Dendritic cell treated with granulocyte-macrophage colony-stimulating factor and Interleukin-4, amounts not matched to agents 40 ng/mL and 50 ng/mL, for 4 days (primary cell): Measurements from ENCODE around the gene ZNF180.
A peak's percentile ranks its signal among the peaks of the same experiment; 100 is the strongest.
"Not testable (repeated sequence)": the region's sequence is repeated elsewhere in the genome, so short reads cannot be mapped to it uniquely, and the experiment has no call there.

ENCODE experiments used
- H3K27ac Mint-ChIP-seq: one replicate; pipeline ENCODE4 v1.8.0; 2022; ENCODE audit warnings: mild to moderate bottlenecking, mixed read lengths
- H3K27me3 Mint-ChIP-seq: one replicate; pipeline ENCODE4 v1.8.0; 2022; ENCODE audit warnings: mild to moderate bottlenecking, mixed read lengths
- H3K36me3 Mint-ChIP-seq: one replicate; pipeline ENCODE4 v1.8.0; 2022; ENCODE audit warnings: low read depth, mixed read lengths
- H3K4me1 Mint-ChIP-seq: one replicate; pipeline ENCODE4 v1.8.0; 2022; ENCODE audit warnings: low read depth, mixed read lengths
- H3K4me3 Mint-ChIP-seq: one replicate; pipeline ENCODE4 v1.8.0; 2022; ENCODE audit warnings: mild to moderate bottlenecking, moderate library complexity, mixed read lengths
- H3K9me3 Mint-ChIP-seq: one replicate; pipeline ENCODE4 v1.8.0; 2022; ENCODE audit warnings: mixed read lengths
- intact Hi-C: fragments of 100-400 bp; cut with micrococcal nuclease; formaldehyde crosslinking; loops from one replicate; pipeline ENCODE4 v1.15.0; 2022

The ZNF180 gene

DNA sequence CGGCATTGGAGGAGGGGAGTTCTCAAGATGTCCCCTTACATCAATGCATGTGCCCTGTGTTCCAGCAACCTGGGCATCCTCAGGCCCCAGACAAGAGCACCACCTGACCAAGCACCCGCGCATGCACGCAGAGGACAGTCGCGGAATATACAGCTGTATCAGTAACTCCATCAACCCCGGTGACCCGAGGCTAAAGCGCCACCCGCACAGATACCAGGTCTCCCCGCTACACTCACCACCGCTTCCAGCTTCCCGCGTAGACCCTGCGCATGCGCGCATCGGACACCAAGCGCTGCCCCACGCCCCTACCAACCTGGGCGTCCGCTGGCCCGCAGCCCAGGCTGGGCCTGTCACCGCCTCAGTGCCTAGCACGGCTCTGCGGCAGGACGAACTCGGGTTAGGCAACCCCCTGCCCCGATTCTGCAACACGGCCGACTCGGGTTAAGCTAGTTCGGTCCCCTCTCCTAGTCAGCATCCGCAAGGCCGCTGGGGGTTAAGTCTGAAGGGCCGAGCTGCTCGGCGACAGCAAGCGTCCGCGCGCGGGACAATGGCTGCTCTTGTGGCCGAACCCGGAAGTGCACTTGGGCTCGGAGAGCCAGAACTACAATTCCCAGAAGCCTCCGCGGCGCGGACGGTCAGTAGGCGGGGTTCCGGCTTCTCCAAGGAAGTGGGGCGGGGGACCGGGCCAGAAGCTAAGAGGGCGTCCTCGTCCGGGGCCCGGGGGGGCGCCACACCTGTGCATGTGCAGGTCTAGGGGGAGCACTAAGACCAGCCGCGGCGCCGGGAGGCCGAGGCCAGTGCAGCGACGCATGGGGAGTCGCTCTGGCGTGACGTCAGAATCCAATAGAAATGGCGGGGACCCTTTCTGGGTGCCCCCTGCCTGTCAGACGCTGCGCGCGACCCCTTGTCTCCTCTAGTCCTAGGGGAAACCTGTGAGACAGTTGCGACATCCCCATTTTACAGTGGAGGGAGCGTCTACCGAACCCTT lies at the start of gene ZNF180:
Gene ZNF180, minus strand, starts transcription at position 561 of the 988 bp plus-strand sequence. CDS start 3,188 bp downstream, outside the sequence.
- peaks cover 20% of the 10 kb centered on the region for H3K27me3 Mint-ChIP-seq
- H3K9me3 Mint-ChIP-seq, result peaks cover 60% of the 10 kb centered on the region
- intact Hi-C loops, result loop anchor here (10.0 kb wide), 1 partner anchor 95 kb away; the partner anchor contains the start of gene ZNF285

DNA sequence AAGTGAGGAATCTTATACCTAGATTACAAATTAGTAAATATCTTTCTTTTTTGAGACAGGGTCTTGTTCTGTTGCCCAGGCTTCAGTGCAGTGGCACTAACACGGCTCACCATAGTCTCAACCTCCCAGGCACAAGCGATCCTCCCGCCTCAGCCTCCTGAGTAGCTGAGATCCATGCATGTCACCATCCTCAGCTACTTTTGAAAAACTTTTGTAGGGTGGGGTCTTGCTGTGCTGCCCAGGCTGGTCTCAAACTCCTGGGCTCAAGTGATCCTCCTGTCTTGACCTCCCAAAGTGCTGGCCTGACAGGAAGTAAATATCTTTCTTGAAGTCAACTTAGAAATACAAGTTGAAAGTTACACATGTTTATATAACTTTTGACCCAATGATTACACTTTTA lies 49.2 kb upstream of the ZNF180 start:
- intact Hi-C loops, result no loop called here
- Mint-ChIP-seq H3K27ac (no peak overlapping the region), H3K36me3 (no peaks in the 10 kb centered on the region), H3K9me3 (no peaks in the 10 kb centered on the region), H3K27me3 (peaks cover 20% of the 10 kb centered on the region), H3K4me3 (no peak overlapping the region), H3K4me1 (no peaks in the 10 kb centered on the region)

More for the DNA sequence above, at the start of gene ZNF180:
- peak within 1 kb of the TSS; percentile 82 for H3K4me3 Mint-ChIP-seq
- peak within 1 kb of the TSS; percentile 90 for H3K27ac Mint-ChIP-seq
- H3K4me1 Mint-ChIP-seq, result peaks cover 35% of the 10 kb centered on the region
- H3K36me3 Mint-ChIP-seq, result peaks cover 62% of the 10 kb centered on the region

GRCh38 chr19:44548736-44549135 lies 48.4 kb upstream of the ZNF180 start:
- Mint-ChIP-seq H3K27ac (no peak overlapping the region), H3K9me3 (no peaks in the 10 kb centered on the region), H3K27me3 (peaks cover 24% of the 10 kb centered on the region), H3K4me1 (no peaks in the 10 kb centered on the region), H3K4me3 (no peak overlapping the region), H3K36me3 (no peaks in the 10 kb centered on the region)
- intact Hi-C loops, result no loop called here

- intact Hi-C loops, result no loop called here
- Mint-ChIP-seq H3K4me1 (no peaks in the 10 kb centered on the region), H3K36me3 (no peaks in the 10 kb centered on the region), H3K27ac (no peak overlapping the region), H3K9me3 (no peaks in the 10 kb centered on the region), H3K27me3 (peaks cover 20% of the 10 kb centered on the region), H3K4me3 (no peak overlapping the region)
Measured at GRCh38 chr19:44544031-44544430, 43.7 kb upstream of the ZNF180 start.

DNA sequence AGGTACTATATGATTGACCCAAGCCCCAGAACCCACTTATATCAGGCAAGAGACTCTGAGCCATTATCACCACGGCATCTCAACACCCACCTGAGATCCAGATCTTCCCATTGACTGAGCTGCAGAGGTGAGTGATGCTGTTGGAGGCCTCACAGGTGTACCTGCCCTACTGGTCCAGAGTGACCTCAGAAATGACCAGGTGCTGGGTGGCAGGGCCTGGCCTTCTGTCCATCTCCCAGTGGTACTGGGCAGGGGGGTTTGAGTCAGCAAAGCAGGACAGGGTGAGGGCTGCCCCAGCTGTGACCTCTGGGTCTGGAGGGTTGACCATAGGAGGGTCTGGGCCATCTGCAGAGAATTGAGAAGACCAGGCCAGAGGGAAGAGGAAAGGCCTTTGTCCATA lies 42.3 kb upstream of the ZNF180 start:
- intact Hi-C loops, result no loop called here
- Mint-ChIP-seq H3K27ac (no peak overlapping the region), H3K36me3 (no peaks in the 10 kb centered on the region), H3K4me3 (no peak overlapping the region), H3K27me3 (peaks cover 22% of the 10 kb centered on the region), H3K4me1 (no peaks in the 10 kb centered on the region), H3K9me3 (no peaks in the 10 kb centered on the region)

GRCh38 chr19:44540736-44541135 lies 40.4 kb upstream of the ZNF180 start:
- Mint-ChIP-seq H3K4me1 (no peaks in the 10 kb centered on the region), H3K9me3 (no peaks in the 10 kb centered on the region), H3K27ac (no peak overlapping the region), H3K4me3 (no peak overlapping the region), H3K36me3 (no peaks in the 10 kb centered on the region), H3K27me3 (peaks cover 21% of the 10 kb centered on the region)
- intact Hi-C loops, result no loop called here

DNA sequence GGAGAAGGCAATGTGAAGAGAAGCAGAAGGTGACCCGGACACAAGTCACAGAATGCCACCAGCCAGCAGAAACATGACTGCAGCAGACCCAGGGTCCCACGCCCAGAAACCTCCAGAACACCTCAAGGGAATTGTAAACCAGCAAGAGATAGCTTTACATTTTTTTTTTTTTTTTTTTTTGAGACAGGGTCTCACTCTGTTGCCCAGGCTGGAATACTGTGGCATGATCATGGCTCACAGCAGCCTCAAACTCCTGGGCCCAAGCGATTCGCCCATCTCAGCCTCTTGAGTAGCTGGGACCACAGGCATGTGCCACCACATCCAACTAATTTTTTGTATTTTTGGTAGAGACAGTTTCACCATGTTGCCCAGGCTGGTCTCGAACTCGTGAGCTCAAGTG lies 39.7 kb upstream of the ZNF180 start:
- Mint-ChIP-seq H3K4me3 (no peak overlapping the region), H3K27me3 (peaks cover 25% of the 10 kb centered on the region), H3K36me3 (no peaks in the 10 kb centered on the region), H3K4me1 (no peaks in the 10 kb centered on the region), H3K27ac (no peak overlapping the region), H3K9me3 (no peaks in the 10 kb centered on the region)
- intact Hi-C loops, result no loop called here

- intact Hi-C loops, result no loop called here
- H3K27me3 Mint-ChIP-seq, result peaks cover 26% of the 10 kb centered on the region
- no peaks in the 10 kb centered on the region for H3K9me3 Mint-ChIP-seq
- no peaks in the 10 kb centered on the region for H3K36me3 Mint-ChIP-seq
- H3K27ac Mint-ChIP-seq, result no peak overlapping the region
- H3K4me1 Mint-ChIP-seq, result no peaks in the 10 kb centered on the region
- H3K4me3 Mint-ChIP-seq, result no peak overlapping the region
Measured at GRCh38 chr19:44539236-44539826, 39.0 kb upstream of the ZNF180 start.

GRCh38 chr19:44535361-44535760 lies 35.0 kb upstream of the ZNF180 start:
- H3K27ac Mint-ChIP-seq, H3K4me3 Mint-ChIP-seq, intact Hi-C loops, H3K36me3 Mint-ChIP-seq, H3K9me3 Mint-ChIP-seq, H3K4me1 Mint-ChIP-seq: not testable (repeated sequence)
- H3K27me3 Mint-ChIP-seq, result peaks cover 18% of the 10 kb centered on the region

DNA sequence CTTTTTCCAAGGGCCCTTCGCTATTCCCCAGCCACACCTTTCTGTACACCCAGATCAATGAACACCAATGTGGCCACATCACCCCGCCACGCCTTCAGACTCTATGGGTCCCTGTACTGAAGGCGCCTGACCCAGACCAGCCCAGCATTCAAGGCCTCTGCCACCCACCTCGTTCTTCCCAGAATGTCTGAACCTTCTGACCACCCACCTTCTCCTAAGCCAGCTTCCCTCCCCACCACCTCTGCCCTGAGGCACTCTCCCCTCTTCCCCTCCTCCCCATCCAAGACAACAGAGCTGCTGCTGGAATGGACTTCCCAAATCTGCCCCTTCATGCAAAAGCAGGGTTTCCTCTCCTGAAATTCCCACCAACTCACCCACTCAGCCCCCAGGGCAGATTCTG lies 32.5 kb upstream of the ZNF180 start:
- Mint-ChIP-seq H3K9me3 (no peaks in the 10 kb centered on the region), H3K36me3 (no peaks in the 10 kb centered on the region), H3K4me1 (peaks cover 8% of the 10 kb centered on the region), H3K27me3 (peaks cover 17% of the 10 kb centered on the region), H3K4me3 (no peak overlapping the region), H3K27ac (no peak overlapping the region)
- intact Hi-C loops, result no loop called here

- Mint-ChIP-seq H3K36me3 (no peaks in the 10 kb centered on the region), H3K27ac (no peak overlapping the region), H3K4me3 (no peak overlapping the region), H3K27me3 (peaks cover 15% of the 10 kb centered on the region), H3K9me3 (no peaks in the 10 kb centered on the region), H3K4me1 (peaks cover 8% of the 10 kb centered on the region)
- intact Hi-C loops, result no loop called here
Measured at GRCh38 chr19:44530777-44531176, 30.5 kb upstream of the ZNF180 start.

DNA sequence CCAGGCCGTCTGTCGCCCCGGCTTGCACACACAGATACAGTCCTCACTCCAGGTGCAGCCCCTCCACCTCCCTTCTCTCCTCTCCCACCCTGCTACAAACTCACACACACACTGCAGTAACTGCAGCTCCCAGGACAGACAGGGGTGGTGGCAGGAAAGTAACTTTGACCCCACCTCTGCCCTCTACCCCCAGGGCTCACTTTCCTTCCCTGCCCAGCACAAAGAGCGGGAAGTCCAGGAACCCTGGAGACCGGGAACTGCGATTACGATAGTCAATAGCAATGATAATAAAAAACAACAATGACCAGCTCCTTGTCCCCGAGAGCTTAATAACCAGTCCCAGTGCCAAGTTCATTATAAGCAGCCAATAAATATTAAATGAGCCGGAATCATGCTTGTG lies 29.2 kb upstream of the ZNF180 start, which contains the start of gene CEACAM20:
Gene CEACAM20, minus strand, starts transcription at position 140 of the 400 bp plus-strand sequence. CDS start 166 bp downstream, outside the sequence.
- H3K9me3 Mint-ChIP-seq, result no peaks in the 10 kb centered on the region
- no peaks in the 10 kb centered on the region for H3K36me3 Mint-ChIP-seq
- intact Hi-C loops, result no loop called here
- no peak within 1 kb of the TSS for H3K27ac Mint-ChIP-seq
- H3K27me3 Mint-ChIP-seq, result peaks cover 10% of the 10 kb centered on the region
- no peak within 1 kb of the TSS for H3K4me3 Mint-ChIP-seq
- H3K4me1 Mint-ChIP-seq, result peaks cover 8% of the 10 kb centered on the region

GRCh38 chr19:44527554-44527953 lies 27.2 kb upstream of the ZNF180 start:
- Mint-ChIP-seq H3K36me3 (no peaks in the 10 kb centered on the region), H3K27ac (no peak overlapping the region), H3K4me3 (no peak overlapping the region), H3K4me1 (peaks cover 8% of the 10 kb centered on the region), H3K27me3 (peaks cover 8% of the 10 kb centered on the region), H3K9me3 (no peaks in the 10 kb centered on the region)
- intact Hi-C loops, result no loop called here

- no peak overlapping the region for H3K27ac Mint-ChIP-seq
- H3K36me3 Mint-ChIP-seq, result no peaks in the 10 kb centered on the region
- intact Hi-C loops, result no loop called here
- peaks cover 8% of the 10 kb centered on the region for H3K27me3 Mint-ChIP-seq
- no peak overlapping the region for H3K4me3 Mint-ChIP-seq
- H3K9me3 Mint-ChIP-seq, result no peaks in the 10 kb centered on the region
- H3K4me1 Mint-ChIP-seq, result peaks cover 5% of the 10 kb centered on the region
Measured at GRCh38 chr19:44525721-44526430, 25.6 kb upstream of the ZNF180 start.
